Lower leg skin (tissue), 4 donors: ENCODE data around the gene DPYD. TPM values are rescaled to one million over a fixed set of nuclear protein-coding genes. Genes with fewer than 3 reads are reported as not detected.

ENCODE experiments used
- DNase-seq, 2 donors: peaks; one replicate each; pipeline ENCODE4 v3.0.0-alpha.2; 2019; ENCODE audit warnings: low spot score in 2 of 2
- H3K4me3 ChIP-seq: fragments of 200-600 bp; sonication (generic); 2 replicates; pipeline ENCODE4 v1.5.1; 2017; ENCODE audit warnings: mild to moderate bottlenecking, low read depth; ENCODE audit not compliant: poor library complexity, severe bottlenecking
- CTCF ChIP-seq, 3 donors: fragments of 450-650 bp; IDR thresholded peaks; one replicate each; pipeline ENCODE4 v1.5.1; 2016; ENCODE audit warnings: antibody characterized with exemption in 3 of 3, mild to moderate bottlenecking in 3 of 3, moderate library complexity in 2 of 3
- POLR2A ChIP-seq, 2 donors: fragments of 450-650 bp; IDR thresholded peaks; one replicate each; pipeline ENCODE4 v1.6.1; 2016 to 2017; ENCODE audit warnings: antibody characterized with exemption in 2 of 2, mild to moderate bottlenecking in 1 of 2, moderate library complexity in 1 of 2
- WGBS, 2 donors: methylation state at CpG; one replicate each; pipeline ENCODE4 v1.1.5; 2018; 5-methylcytosine and 5-hydroxymethylcytosine counted together
- intact Hi-C: fragments of 100-400 bp; cut with DNase I; formaldehyde crosslinking; loops from one replicate; pipeline ENCODE4 v1.15.0; 2023; ENCODE audit warnings: low total_unique reads
- total RNA-seq, 4 donors: library from RNA; depleted of rRNA; stranded (reverse); fragments of >200 nt; gene quantifications; one replicate each; pipeline ENCODE4 v1.1.0, GENCODE V29; 2016

DPYD gene
- total RNA-seq, 4 donors from 2014 or later: 10.6 to 16.1 (median 14.6) TPM

GRCh38 chr1:97094247-97094972 is 826.4 kb downstream of the DPYD start:
- 71 to 80% methylated on average over 6 of the region's 6 CpGs for WGBS, 2 donors
- intact Hi-C loops: no loop called here
- TF ChIP-seq CTCF (IDR thresholded peaks at IDR 0.05): no peak
- no peak for TF ChIP-seq POLR2A (IDR thresholded peaks at IDR 0.05)
- no peak for DNase-seq
- no peak overlapping the region for H3K4me3 ChIP-seq

- no peak for DNase-seq
- no peak overlapping the region for H3K4me3 ChIP-seq
- TF ChIP-seq POLR2A (IDR thresholded peaks at IDR 0.05): no peak
- no peak for TF ChIP-seq CTCF (IDR thresholded peaks at IDR 0.05)
- intact Hi-C loops: no loop called here
- 24 to 41% methylated on average over 3 of the region's 3 CpGs for WGBS, 2 donors
Observed at GRCh38 chr1:97093741-97094140, 827.1 kb downstream of the DPYD start.

GRCh38 chr1:97092824-97093223 is 828.0 kb downstream of the DPYD start:
- TF ChIP-seq POLR2A (IDR thresholded peaks at IDR 0.05): no peak
- TF ChIP-seq CTCF (IDR thresholded peaks at IDR 0.05): no peak
- intact Hi-C loops: no loop called here
- DNase-seq: no peak
- H3K4me3 ChIP-seq: no peak overlapping the region

GRCh38 chr1:97091679-97092078 is 829.2 kb downstream of the DPYD start:
- no peak for DNase-seq
- intact Hi-C loops: no loop called here
- no peak overlapping the region for H3K4me3 ChIP-seq
- TF ChIP-seq POLR2A (IDR thresholded peaks at IDR 0.05): no peak
- TF ChIP-seq CTCF (IDR thresholded peaks at IDR 0.05): no peak

GRCh38 chr1:97091263-97091662 is 829.6 kb downstream of the DPYD start:
- no peak overlapping the region for H3K4me3 ChIP-seq
- DNase-seq: no peak
- no peak for TF ChIP-seq POLR2A (IDR thresholded peaks at IDR 0.05)
- no peak for TF ChIP-seq CTCF (IDR thresholded peaks at IDR 0.05)
- 79 to 83% methylated on average over 3 of the region's 3 CpGs for WGBS, 2 donors
- intact Hi-C loops: no loop called here

GRCh38 chr1:97090725-97091124 is 830.1 kb downstream of the DPYD start:
- intact Hi-C loops: no loop called here
- no peak for TF ChIP-seq POLR2A (IDR thresholded peaks at IDR 0.05)
- no peak for TF ChIP-seq CTCF (IDR thresholded peaks at IDR 0.05)
- WGBS, 2 donors: 87 to 89% methylated on average over 3 of the region's 3 CpGs
- no peak overlapping the region for H3K4me3 ChIP-seq
- no peak for DNase-seq
